ENCODE results near the gene STAB2. TPM values are rescaled to one million over a fixed set of nuclear protein-coding genes. Genes with fewer than 3 reads are reported as not detected.

STAB2 gene
- total RNA-seq, 1 donor from 2014 or later = 0.29 TPM

GRCh38 chr12:103779410-103780092, 192.5 kb downstream of the STAB2 start:
- no peak for DNase-seq (ENCODE audit: low spot score)

DNA sequence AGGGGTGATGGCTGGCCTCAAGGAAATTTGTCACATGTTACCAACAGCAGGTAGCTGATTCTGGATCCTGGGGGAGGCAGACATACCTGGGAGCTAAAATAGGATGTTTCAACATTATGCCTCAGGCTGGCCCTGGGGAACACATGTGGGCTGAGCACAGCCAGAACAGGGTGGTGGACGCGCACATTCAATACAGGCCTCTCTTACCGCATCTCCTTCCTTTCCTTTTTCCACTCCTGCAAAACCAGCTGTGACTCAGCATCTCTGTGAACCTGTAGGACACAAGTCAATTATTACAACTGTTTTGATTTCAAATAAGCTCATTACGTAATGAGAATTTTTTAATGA, 193.0 kb downstream of the STAB2 start:
- no peak for DNase-seq (ENCODE audit: low spot score)

DNA sequence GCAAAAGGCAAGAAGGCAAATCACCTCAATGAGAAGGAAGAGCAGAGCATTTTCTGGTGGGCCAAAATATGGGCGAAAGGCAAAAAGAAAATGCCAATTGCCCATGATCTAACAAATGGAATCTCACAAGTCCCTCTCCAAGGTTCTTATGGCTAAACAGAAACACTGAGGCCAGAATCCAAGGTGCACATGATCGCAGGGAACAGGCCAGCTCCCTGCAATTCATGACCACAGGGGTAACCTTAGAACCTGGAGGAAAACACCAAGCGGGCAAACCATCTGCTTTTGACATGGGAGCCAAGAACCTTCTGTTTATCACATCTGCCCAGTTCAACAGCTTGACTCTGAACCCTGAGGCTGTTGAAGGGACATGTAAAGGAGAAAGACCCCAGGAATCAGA, 193.9 kb downstream of the STAB2 start:
- no peak for DNase-seq (ENCODE audit: low spot score)

DNA sequence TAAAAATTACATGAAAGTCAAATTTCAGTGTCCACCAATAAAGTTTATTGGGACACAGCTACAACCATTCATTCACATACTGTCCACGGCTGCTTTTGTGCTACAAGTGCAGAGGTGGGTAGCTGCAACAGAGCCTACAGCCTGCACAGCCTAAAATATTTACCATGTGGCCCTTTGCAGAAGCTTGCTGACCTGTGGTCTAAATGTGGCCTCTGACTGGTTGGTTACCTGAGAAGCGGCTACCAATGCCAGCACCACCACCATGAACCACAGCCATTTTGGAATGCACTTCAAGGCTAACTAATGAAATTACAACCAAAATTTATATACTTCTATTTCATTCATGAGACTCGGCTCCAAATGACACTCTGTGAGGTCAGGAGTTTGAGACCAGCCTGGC, 195.3 kb downstream of the STAB2 start:
- no peak for DNase-seq (ENCODE audit: low spot score)

- no peak for DNase-seq (ENCODE audit: low spot score)
Measured at GRCh38 chr12:103783744-103784664, 196.9 kb downstream of the STAB2 start.

- no peak for DNase-seq (ENCODE audit: low spot score)
Measured at GRCh38 chr12:103785243-103786031, 198.4 kb downstream of the STAB2 start.

DNA sequence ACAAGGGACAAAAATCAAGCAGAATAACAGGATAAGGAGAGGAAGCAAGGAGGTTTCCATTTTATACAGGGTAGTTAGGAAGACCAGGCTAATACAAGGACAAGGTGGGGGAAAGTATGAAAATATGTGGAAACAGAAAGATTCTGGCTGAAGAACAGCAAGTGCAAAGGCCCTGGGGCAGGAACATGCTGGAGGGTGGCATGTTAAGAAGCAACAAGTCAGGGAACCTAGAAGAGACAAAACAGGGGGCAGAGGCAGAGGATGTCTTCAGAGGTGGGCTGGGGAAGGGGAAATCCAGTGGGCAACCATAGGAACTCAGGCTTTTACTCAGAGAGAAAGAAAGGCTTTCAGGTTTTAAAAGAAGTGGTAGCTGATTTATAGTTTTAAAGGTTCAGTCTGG, 199.1 kb downstream of the STAB2 start:
- no peak for DNase-seq (ENCODE audit: low spot score)

- no peak for DNase-seq (ENCODE audit: low spot score)
Measured at GRCh38 chr12:103791350-103791920, 204.4 kb downstream of the STAB2 start.

- no peak for DNase-seq (ENCODE audit: low spot score)
Measured at GRCh38 chr12:103793046-103793445, 206.0 kb downstream of the STAB2 start.

DNA sequence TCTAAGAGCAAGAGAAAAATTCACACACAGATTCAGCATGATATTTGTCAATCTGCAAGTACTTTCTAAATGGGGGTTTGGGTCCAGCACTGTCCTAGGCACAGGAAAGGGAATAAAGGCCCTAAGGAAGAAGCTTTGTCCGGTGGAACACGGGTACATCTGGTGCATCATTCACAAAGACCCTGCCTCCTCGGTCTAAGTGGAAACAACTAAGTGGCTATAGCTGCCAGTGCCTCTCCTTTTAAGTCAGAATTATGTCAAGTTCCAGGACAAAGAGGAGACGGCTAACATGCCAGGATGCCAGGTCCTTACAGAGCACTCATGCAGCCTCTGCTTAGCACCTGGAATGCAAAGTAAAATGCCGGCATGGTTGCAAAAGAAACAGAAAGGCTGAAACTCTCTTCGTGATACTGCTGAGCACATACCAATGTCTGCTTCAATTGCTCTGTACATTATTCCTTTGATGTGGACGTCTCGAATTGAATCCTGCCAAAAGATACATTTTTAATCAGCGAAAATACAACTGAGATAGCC, 206.5 kb downstream of the STAB2 start:
- DNase-seq (ENCODE audit: low spot score) = no peak

- no peak for DNase-seq (ENCODE audit: low spot score)
Measured at GRCh38 chr12:103794309-103795213, 207.5 kb downstream of the STAB2 start.

- no peak for DNase-seq (ENCODE audit: low spot score)
Measured at GRCh38 chr12:103798586-103798985, 211.5 kb downstream of the STAB2 start.

- no peak for DNase-seq (ENCODE audit: low spot score)
Measured at GRCh38 chr12:103799504-103799856, 212.4 kb downstream of the STAB2 start.

- peak; percentile 54 for DNase-seq (ENCODE audit: low spot score)
Measured at GRCh38 chr12:103799857-103800771, 213.0 kb downstream of the STAB2 start.

GRCh38 chr12:103801709-103802585, 214.9 kb downstream of the STAB2 start:
- no peak for DNase-seq (ENCODE audit: low spot score)

- no peak for DNase-seq (ENCODE audit: low spot score)
Measured at GRCh38 chr12:103802586-103802886, 215.5 kb downstream of the STAB2 start.

GRCh38 chr12:103803847-103804246, 216.8 kb downstream of the STAB2 start:
- no peak for DNase-seq (ENCODE audit: low spot score)

GRCh38 chr12:103805655-103806360, 218.7 kb downstream of the STAB2 start:
- no peak for DNase-seq (ENCODE audit: low spot score)

Measured in ureter (tissue), 1 donor.